GM13976 (cell line): Measurements from ENCODE around the gene AUNIP.

Source experiments
- DNase-seq: peaks from one replicate; pipeline ENCODE4 v3.0.0; 2012; ENCODE audit warnings: low spot score
- CTCF ChIP-seq: IDR thresholded peaks from 2 replicates; pipeline ENCODE4 v1.5.1; 2012; ENCODE audit warnings: borderline replicate concordance, mild to moderate bottlenecking; ENCODE audit not compliant: insufficient read depth; ENCODE audit errors: extremely low read depth, missing control alignments, control extremely low read depth
- in situ Hi-C: fragments of 300-500 bp; cut with MboI; formaldehyde crosslinking; loops from one replicate; pipeline ENCODE4 v1.12.0; 2022; ENCODE audit warnings: low sequenced_read_pairs, mixed read lengths, inconsistent platforms; ENCODE audit not compliant: unreplicated experiment

Gene AUNIP

GRCh38 chr1:25811384-25812082, 47.7 kb downstream of the AUNIP start:
- in situ Hi-C loops = loop anchor here (25.0 kb wide), 1 partner anchor 399 kb away; the partner anchor contains the start of gene RHCE
- no peak for DNase-seq

GRCh38 chr1:25810341-25811299, 48.6 kb downstream of the AUNIP start:
- peak; percentile 97 for TF ChIP-seq CTCF
- peak; percentile 86 for DNase-seq
- in situ Hi-C loops = loop anchor here (25.0 kb wide), 1 partner anchor 398 kb away; the partner anchor contains the start of gene RHCE

More at GRCh38 chr1:25811384-25812082, 47.7 kb downstream of the AUNIP start:
- TF ChIP-seq CTCF = no peak

- TF ChIP-seq CTCF = peak; percentile 3
- in situ Hi-C loops = loop anchor here (25.0 kb wide), 1 partner anchor 398 kb away; the partner anchor contains the start of gene RHCE
- DNase-seq = peak; percentile 37
Observed at GRCh38 chr1:25809929-25810328, 49.3 kb downstream of the AUNIP start.

DNA sequence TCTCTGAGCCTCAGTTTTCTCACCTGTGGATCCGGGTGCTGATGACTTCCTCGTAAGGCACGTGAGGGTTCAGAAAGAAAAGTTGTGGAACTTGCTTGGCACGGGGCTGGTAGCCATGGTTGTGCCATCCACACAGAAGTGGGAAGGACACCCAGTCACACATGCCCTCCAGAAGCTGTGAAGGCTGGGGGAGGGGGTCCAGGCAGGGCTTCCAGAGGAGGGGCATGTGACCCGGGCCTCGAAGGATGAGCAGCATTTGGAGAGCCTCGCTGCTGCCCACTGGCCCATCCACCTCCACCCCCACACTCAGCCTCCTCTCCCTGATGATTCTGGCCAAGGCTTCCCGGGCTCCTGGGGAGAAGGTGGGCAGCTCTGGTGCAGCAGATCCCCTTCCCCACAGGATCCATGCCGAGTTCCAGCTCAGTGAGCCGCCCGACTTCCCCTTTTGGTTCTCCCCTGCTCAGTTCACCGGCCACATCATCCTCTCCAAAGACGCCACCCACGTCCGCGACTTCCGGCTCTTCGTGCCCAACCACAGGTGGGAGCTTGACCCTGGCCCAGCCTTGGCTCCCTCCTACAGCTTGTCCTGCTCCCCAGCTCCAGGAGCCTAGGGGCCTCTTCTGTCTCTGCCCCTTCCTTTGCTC, 49.9 kb downstream of the AUNIP start:
- no peak for TF ChIP-seq CTCF
- in situ Hi-C loops = loop anchor here (25.0 kb wide), 1 partner anchor 397 kb away; the partner anchor contains the start of gene RHCE
- DNase-seq = peak; percentile 65

GRCh38 chr1:25808481-25809244, 50.6 kb downstream of the AUNIP start:
- TF ChIP-seq CTCF = no peak
- in situ Hi-C loops = loop anchor here (25.0 kb wide), 1 partner anchor 396 kb away; the partner anchor contains the start of gene RHCE

More at GRCh38 chr1:25808481-25809244, 50.6 kb downstream of the AUNIP start:
- DNase-seq = no peak
